Stimulated activated CD4-positive, alpha-beta T cell treated with anti-CD3 and anti-CD28 coated beads, TNF-alpha, amount 100 ng/mL, for 4 hours (primary cell): Measurements from ENCODE around the gene CCNL2.
"Not testable (repeated sequence)": the region's sequence is repeated elsewhere in the genome, so short reads cannot be mapped to it uniquely, and the experiment has no call there.

Experiments
- DNase-seq, 3 experiments: peaks; one replicate each; pipeline ENCODE4 v3.0.0-alpha.2; 2020; ENCODE audit warnings: low read depth in 3 of 3

The CCNL2 gene

GRCh38 chr1:1419813-1420653, 20.9 kb upstream of the CCNL2 start:
- DNase-seq = no peak

GRCh38 chr1:1419363-1419812, 20.3 kb upstream of the CCNL2 start:
- DNase-seq = no peak

DNA sequence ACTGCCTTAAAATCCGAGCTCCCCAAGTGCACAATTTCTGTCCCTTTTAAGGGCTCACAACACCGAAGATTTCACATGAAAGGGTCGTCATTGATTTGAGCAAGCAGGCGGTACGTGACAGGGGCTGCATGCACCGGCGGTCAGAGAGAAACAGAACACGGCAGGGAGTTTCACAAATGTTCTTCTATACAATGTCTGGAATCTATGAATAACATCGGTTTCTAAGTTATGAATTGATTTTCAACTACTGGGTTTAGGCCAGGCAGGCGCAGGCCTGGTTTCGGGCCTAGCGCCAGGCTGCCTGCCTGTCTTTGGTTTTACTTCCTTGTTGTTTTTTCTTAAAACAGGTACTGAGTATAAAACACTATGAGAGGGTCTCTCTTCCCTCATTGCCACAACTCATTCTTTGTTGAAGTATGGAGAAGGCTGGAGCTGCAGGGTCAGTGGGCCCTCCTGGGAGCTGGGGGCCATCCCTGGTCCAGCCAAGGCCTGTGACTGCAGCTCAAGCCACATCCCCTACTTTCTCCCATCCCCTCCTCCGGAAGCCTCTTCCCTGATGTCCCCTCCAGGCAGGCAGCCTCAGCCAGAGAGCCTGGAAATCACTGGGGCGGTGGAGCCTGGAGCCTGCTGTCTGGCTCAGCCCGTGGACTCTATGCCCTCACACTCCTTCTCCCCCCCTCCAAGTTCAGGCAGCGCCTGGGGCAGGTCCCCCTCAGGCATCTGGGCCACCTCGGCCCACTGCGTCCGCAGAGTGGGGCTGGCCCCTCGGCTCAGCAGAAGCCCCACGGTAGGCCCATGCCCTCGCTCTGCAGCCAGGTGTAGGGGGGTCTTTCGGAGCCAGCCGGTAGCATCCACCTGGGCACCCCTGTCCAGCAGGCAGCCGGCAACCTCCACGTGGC, 19.6 kb upstream of the CCNL2 start:
- DNase-seq = no peak

DNA sequence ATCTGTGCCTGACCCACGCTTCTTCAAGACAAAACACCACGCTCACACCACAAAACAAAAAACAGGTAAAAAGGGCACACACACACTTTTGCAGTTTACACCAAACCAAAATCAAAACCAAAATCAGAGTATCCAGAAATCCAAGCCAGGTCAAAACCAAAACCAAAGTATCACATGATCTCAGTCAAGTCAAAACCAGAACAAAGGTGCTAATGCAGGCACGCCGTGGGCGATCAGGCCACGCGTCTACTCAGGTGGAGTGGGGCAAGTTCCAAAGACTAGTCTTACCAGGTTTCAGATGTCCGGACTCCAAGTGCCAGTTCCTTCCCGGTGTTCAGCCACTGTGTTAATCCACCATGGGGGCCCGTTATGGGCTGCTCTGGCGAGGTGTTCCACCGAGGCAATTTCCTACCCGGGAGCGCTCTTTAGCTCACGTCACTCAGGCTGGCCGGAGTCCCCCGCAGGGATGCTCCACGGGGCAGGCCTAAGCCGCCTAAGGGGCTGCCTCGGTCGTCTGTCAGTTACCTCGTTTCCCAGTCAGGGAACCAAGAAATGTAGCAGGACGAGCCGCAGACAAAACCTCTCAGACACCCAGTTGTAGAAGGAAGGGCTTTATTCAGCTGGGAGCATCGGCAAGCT, 18.8 kb upstream of the CCNL2 start:
- not testable (repeated sequence) for DNase-seq

DNA sequence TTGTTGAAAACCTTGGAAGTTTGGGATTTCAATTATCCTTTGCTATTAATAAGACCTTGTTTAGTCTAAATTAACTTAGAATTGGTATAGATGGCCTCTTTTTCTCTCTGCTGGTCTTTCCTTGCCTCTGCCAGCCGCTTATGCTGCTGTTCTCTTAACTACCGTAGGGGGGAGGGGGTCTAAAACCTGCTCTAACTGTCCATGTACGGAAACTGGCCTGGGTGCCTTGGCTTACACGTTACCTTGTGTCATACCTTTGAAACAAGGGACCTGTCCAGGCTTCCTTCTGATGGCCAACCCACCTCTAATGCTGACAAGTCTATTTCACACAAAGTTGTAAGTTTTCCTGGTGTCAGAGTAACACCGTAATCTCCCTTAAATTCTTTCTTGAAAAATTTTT, 18.3 kb upstream of the CCNL2 start:
- DNase-seq = not testable (repeated sequence)

DNA sequence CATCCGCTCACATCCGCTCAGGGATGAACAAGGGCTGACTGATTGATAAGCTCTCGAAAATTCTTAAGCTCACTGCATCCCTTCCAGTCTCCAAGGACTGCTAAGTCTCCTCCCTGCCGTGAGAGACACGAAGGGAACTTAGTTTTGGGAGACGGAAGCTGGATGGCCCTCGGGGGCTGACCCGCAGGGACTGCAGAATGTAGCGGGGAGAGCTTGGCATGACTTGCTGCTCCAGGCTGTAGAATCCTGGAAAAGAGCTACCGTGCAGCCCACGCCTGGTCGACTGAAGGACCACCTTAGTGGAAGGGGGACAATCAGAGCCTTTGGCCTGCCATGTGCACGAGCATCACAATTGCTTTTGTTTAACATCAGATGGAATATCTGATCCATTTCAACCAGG, 16.6 kb upstream of the CCNL2 start:
- DNase-seq = no peak

DNA sequence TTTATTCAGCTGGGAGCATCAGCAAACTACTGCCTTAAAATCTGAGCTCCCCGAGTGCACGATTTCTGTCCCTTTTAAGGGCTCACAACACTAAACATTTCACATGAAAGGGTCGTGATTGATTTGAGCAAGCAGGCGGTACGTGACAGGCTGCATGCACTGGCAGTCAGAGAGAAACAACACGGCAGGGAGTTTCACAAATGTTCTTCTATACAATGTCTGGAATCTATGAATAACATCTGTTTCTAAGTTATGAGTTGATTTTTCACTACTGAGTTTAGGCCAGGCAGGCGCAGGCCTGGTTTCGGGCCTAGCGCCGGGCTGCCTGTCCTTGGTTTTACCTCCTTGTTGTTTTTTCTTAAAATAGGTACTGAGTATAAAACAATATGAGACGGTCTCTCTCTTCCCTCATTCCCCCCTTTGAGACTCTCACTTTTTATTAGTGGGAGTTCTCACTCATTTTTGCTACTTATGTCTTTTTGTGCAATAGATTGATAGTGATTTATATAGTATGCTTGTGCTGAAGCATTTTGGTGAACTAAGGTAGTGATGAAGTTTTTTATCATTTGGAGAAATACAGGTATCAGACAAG, 13.3 kb upstream of the CCNL2 start:
- not testable (repeated sequence) for DNase-seq

DNA sequence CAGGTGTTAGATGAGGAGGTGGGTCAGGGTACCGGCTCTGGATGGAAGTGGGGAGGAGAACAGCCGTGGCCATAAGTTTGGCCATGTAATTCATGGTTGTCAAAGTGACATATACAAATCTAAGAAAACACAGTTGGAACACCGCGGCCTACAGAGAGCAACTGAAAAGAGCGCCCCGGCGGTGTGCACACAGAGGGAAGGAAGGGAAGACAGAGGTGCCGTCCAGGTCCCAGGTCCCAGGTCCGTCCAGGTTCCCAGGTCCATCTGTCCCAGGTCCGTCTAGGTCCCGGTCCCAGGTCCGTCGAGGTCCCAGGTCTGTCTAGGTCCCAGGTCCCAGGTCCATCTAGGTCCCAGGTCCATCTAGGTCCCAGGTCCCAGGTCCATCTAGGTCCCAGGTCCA, 12.5 kb upstream of the CCNL2 start:
- no peak for DNase-seq

GRCh38 chr1:1410238-1410637, 11.1 kb upstream of the CCNL2 start:
- DNase-seq = not testable (repeated sequence)

DNA sequence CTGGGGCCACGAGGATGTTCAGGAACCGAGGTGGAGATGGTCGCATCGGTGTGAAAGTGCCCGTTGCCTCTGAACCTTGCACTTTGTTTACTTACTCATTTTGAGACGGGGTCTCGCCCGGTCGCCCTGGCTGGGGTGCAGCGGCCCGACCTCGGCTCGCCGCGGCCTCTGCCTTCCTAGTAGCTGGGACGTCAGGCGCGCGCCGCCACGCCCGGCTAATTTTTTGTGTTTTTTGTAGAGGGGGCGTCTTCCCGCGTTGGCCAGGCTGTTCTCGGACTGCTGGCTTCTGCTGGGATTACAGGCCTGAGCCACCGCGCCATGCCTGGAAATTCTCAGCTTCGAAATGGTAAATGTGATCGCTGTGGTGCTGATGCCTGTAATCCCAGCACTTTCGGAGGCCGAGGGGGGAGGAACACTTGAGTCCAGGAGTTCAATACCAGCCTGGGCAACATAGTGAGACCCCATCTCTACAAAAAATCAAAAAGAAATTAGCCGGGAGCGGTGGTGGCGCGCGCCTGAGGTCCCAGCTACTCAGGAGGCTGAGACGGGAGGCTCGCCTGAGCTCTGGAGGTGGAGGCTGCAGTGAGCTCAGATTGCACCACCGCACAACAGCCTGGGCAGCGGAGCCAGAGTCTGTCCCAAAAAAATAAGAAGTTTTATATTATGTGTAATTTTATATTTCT, 8.6 kb upstream of the CCNL2 start:
- no peak for DNase-seq

- peak; percentile 87 to 92 (median 89) for DNase-seq
These were observed 7.9 kb upstream of the CCNL2 start, which contains the start of gene MRPL20 for GRCh38 chr1:1406821-1407635. Gene MRPL20, minus strand, starts transcription at chr1:1407293. Its CDS starts 76 bp downstream, at chr1:1407217.

DNA sequence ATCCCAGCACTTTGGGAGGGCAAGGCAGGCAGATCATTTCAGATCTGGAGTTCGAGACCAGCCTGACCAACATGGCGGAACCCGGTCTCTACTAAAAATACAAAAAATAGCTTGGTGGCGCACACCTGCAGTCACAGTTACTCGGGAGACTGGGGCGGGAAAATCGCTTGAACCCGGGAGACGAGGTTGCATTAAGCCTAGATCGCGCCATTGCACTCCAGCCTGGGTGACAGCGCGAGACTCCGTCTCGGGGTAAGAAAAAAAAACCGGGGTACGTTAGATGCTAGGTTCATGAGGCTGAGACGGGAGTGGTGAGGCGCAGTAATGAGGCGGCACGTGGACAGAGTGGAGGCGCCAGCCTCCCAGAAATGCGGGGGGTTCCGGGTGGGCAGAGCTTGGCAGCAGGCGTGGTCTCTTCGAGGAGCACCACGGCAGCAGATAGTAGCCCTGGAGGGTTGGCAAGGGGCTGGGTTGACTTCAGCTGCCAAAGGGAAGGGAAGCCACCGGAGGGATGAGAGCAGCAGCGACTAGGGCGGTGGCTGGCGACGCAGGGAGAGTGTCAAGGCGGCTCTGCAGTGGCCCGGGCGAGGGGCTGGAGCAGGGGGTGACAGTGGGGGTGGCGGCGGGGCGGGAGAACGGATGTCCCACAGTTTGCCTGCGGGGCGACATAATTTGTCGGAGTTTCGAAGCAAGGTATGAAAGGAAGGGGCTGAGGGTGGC, 7.1 kb upstream of the CCNL2 start:
- DNase-seq = no peak

- no peak for DNase-seq
These were observed 4.5 kb upstream of the CCNL2 start for GRCh38 chr1:1403653-1404052.

GRCh38 chr1:1402901-1403392, 3.8 kb upstream of the CCNL2 start:
- not testable (repeated sequence) for DNase-seq

DNA sequence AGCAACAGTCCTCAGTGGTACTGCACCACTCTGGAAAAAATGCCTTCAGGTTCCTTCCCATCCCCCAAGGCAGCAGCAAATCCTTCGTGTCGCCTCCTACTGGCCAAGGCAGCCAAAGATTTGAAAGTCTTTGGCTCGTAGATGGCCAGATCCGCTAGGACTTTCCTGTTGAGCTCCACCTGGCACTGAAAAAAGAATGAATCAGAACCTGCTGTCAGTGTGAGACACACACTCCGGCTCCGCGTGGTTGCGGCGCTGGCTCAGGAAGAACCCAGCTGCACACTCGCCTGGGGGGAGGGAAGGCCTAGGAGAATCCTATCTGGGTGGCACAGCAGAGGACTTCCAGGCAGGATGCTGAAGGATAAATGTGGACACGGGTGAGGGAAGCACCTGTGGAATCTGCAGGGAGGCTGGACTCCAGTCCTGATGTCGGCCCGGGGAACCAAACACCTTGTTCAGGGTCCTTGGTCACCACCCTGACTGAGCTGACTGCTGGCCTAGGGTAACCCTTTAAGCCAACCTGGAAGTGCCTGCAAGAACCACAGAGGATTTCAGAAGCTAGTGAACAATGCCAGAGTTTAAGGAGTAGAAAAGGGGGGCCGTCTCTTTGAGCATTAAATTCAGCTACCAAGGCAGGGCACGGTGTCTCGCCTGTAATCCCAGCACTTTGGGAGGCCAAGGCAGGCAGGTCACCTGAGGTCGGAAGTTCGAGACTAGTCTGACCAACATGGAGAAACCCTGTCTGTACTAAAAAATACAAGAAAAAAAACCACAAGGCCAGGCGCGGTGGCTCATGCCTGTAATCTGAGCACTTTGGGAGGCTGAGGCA, 3.2 kb upstream of the CCNL2 start:
- DNase-seq = no peak

- no peak for DNase-seq
These were observed 2.4 kb upstream of the CCNL2 start for GRCh38 chr1:1401457-1402010.

- DNase-seq = no peak
These were observed 1.7 kb upstream of the CCNL2 start for GRCh38 chr1:1400576-1401456.
